Esophagus squamous epithelium (tissue), 4 donors: ENCODE results near the gene ITGB2.

Experiments used
- POLR2A ChIP-seq, 4 donors: fragments of 450-650 bp; IDR thresholded peaks; one replicate each; pipeline ENCODE4 v1.6.1; 2017; ENCODE audit warnings: antibody characterized with exemption in 4 of 4, mild to moderate bottlenecking in 4 of 4, moderate library complexity in 3 of 4
- TF ChIP-seq, protein P1 (sequence below), 6 experiments: fragments of 450-650 bp in 4 of 6; fragments of 200-600 bp in 2 of 6; sonication (generic) in 2 of 6; IDR thresholded peaks; one replicate each; pipeline ENCODE4 v1.5.1; 2016 to 2019; ENCODE audit warnings: antibody characterized with exemption in 6 of 6, mild to moderate bottlenecking in 4 of 6, moderate library complexity in 4 of 6

DNA sequence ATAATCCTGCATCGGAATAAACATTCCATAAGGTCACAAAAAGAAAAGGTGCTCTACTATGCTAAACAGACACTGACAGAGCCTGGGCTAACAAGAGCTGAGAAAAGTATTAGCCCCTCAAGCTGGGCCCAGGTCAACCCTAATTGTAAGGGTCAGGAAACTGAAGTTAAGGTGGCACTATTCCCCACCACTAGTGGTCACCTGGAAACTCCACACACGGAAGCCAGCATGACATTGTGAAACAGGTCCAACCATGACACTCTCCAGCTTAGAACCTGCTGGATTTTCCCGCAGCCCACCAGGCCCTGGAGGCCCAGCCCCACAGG, 48.4 kb downstream of the ITGB2 start:
- TF ChIP-seq, protein P1, sequence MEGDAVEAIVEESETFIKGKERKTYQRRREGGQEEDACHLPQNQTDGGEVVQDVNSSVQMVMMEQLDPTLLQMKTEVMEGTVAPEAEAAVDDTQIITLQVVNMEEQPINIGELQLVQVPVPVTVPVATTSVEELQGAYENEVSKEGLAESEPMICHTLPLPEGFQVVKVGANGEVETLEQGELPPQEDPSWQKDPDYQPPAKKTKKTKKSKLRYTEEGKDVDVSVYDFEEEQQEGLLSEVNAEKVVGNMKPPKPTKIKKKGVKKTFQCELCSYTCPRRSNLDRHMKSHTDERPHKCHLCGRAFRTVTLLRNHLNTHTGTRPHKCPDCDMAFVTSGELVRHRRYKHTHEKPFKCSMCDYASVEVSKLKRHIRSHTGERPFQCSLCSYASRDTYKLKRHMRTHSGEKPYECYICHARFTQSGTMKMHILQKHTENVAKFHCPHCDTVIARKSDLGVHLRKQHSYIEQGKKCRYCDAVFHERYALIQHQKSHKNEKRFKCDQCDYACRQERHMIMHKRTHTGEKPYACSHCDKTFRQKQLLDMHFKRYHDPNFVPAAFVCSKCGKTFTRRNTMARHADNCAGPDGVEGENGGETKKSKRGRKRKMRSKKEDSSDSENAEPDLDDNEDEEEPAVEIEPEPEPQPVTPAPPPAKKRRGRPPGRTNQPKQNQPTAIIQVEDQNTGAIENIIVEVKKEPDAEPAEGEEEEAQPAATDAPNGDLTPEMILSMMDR (IDR thresholded peaks at IDR 0.05) = peak in 2 of 6 experiments; percentile 7 to 31
- no peak for TF ChIP-seq POLR2A (IDR thresholded peaks at IDR 0.05)
